Brain microvascular endothelial cell (primary cell): ENCODE data around the gene RNF212.

Experiments
- DNase-seq: peaks from one replicate; pipeline ENCODE4 v3.0.0-alpha.2; 2020
- H3K27ac ChIP-seq: fragments of 250-450 bp; sonication (Bioruptor Pico); 2 replicates; pipeline ENCODE4 v1.5.1; 2020; ENCODE audit warnings: mild to moderate bottlenecking, moderate library complexity
- H3K27me3 ChIP-seq: fragments of 250-450 bp; sonication (Bioruptor Pico); replicated peaks from 2 replicates; pipeline ENCODE4 v1.5.1; 2020; ENCODE audit warnings: mild to moderate bottlenecking
- H3K36me3 ChIP-seq: fragments of 250-450 bp; sonication (Bioruptor Pico); replicated peaks from 2 replicates; pipeline ENCODE4 v1.5.1; 2020; ENCODE audit warnings: mild to moderate bottlenecking
- H3K4me3 ChIP-seq: 2 replicates; pipeline ENCODE4 v1.5.1; 2011; ENCODE audit warnings: low read depth, mild to moderate bottlenecking, control low read depth, low read length, moderate library complexity
- in situ Hi-C: cut with HindIII; loops from 2 replicates; pipeline ENCODE4 v1.10.0; 2017; ENCODE audit warnings: low sequenced_read_pairs, low pct_ligation_motif_present
- TF ChIP-seq, protein P1 (sequence below): IDR thresholded peaks from 2 replicates; pipeline ENCODE4 v1.5.1; 2011; ENCODE audit warnings: low read depth, mild to moderate bottlenecking, moderate library complexity, low read length, control low read depth, inconsistent platforms; ENCODE audit errors: missing control alignments

The RNF212 gene

DNA sequence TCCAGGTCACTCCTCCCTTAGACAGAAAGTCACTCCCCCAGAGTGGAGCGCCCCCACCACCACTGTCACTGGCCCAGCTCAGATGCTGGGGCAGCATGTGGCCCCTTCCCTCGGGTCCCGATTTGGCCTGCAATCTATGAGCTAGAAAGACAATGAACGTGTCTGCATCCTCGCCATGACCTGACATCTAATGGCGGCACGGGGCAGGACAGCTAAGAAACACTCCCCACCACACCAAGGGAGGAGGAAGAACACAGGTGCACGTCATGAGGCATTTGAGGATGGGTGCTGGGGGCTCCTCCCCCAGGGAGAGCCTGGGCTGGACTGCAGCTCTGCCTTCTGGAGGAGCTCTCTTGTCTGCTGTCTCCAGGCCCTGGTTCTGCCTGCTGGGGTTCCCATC lies 8.7 kb downstream of the RNF212 start:
- Histone ChIP-seq H3K36me3 (no peaks in the 10 kb centered on the region), H3K4me3 (no peak overlapping the region), H3K27ac (no peak overlapping the region), H3K27me3 (no peaks in the 10 kb centered on the region)
- in situ Hi-C loops: no loop called here
- no peak for DNase-seq
- TF ChIP-seq, protein P1, sequence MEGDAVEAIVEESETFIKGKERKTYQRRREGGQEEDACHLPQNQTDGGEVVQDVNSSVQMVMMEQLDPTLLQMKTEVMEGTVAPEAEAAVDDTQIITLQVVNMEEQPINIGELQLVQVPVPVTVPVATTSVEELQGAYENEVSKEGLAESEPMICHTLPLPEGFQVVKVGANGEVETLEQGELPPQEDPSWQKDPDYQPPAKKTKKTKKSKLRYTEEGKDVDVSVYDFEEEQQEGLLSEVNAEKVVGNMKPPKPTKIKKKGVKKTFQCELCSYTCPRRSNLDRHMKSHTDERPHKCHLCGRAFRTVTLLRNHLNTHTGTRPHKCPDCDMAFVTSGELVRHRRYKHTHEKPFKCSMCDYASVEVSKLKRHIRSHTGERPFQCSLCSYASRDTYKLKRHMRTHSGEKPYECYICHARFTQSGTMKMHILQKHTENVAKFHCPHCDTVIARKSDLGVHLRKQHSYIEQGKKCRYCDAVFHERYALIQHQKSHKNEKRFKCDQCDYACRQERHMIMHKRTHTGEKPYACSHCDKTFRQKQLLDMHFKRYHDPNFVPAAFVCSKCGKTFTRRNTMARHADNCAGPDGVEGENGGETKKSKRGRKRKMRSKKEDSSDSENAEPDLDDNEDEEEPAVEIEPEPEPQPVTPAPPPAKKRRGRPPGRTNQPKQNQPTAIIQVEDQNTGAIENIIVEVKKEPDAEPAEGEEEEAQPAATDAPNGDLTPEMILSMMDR: no peak

DNA sequence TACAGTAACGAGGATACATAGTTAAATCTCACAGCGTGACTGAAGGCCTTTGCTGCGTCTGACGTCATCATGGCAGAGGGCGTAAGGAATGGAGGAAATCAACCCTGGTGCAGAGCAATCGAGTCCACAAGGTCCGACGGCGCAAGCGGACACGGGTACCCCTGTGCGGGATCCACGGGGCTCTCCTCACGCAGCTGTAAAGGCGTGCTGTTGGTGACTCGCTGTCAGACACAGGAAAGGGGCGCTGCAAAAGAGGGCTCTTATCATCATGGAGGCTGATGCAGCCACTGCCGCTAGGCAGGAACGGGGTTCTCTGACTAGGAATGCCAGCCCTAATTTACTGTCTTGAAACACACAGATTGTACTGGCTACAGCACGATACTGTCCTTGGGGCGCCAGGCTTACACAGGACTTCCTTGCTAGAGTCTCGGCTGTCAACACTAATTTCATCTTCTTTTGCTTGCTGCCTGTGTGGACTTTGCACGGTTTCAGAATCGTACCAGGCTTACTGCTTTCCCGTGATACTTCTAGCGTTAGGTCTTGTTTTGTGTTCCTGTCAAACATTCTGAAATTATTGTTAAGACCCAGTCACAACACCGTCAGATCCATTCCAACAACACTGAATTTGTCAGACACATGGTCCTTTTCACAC lies 13.6 kb downstream of the RNF212 start:
- in situ Hi-C loops: no loop called here
- no peak for DNase-seq
- no peak overlapping the region for H3K4me3 ChIP-seq
- TF ChIP-seq, protein P1: no peak
- H3K27ac ChIP-seq: no peak overlapping the region
- H3K27me3 ChIP-seq: no peaks in the 10 kb centered on the region
- H3K36me3 ChIP-seq: no peaks in the 10 kb centered on the region

DNA sequence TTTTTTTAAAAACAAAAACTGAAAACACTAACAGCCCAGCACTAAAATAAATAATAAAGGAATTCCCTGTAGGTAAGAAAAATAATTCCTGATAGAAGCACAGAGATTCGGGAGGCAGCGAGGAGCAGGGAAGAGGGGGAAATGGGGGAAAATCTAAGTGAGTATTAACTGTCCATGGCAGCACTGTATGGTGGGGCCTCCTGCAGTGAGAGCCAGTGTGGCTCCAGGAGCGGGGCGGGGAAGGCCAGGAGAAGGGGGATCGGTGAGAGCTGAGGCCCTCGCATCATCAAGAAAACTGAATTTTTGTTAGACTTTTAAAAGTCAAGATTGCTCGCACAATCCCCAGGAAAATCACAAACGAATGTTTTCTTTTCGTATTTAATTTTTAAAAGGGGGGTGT lies 14.1 kb downstream of the RNF212 start:
- H3K36me3 ChIP-seq: no peaks in the 10 kb centered on the region
- TF ChIP-seq, protein P1: no peak
- no peak overlapping the region for H3K4me3 ChIP-seq
- in situ Hi-C loops: no loop called here
- no peak for DNase-seq
- H3K27ac ChIP-seq: no peak overlapping the region
- no peaks in the 10 kb centered on the region for H3K27me3 ChIP-seq

DNA sequence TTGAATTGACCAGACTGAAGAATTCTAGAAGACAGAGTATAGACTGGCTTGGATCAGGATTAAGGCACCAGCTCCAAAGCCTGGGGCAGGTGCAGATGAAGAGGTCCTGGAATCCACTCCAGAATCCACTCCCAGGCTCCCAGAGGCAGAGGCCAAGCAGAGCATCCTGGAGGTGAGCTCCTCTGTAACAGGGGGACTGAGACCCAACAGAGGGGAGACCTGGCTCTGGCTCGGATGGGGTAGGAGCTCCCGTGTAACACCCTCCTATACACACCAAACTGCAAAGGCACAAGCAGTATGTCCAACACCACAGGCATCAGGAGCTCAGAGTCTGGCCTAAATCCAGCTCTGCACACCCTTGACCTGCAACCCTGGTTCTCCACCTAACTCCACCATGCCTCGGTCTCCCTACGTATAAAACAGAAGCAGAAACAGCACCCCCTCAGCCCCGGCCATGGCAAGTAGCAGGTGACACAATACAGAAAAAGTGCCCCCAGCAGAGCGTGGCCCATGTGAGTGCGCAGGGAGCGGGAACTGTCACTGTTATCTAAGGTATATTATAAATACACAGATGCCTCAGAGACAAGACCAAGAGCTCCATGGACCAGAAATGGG lies 14.9 kb downstream of the RNF212 start:
- no peak for DNase-seq
- TF ChIP-seq, protein P1: no peak
- in situ Hi-C loops: no loop called here
- no peaks in the 10 kb centered on the region for H3K36me3 ChIP-seq
- H3K4me3 ChIP-seq: no peak overlapping the region
- no peak overlapping the region for H3K27ac ChIP-seq
- H3K27me3 ChIP-seq: no peaks in the 10 kb centered on the region

DNA sequence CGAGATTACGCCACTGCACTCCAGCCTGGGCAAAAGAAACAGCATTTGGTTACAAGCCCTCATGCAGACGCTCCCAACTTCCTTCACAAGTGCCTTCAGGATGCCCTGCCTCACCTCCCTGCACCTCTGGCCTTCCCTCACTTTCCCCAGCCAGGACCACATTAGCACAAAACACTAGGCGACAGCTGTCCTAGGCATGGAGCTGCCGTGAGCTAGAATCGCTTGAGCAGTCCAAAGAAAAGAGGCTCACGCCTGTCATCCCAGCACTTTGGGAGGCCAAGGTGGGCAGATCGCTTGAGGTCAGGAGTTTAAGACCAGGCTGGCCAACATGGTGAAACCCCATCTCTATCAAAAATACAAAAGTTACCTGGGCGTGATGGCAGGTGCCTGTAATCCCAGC lies 15.8 kb downstream of the RNF212 start:
- H3K27me3 ChIP-seq: no peaks in the 10 kb centered on the region
- TF ChIP-seq, protein P1: no peak
- in situ Hi-C loops: no loop called here
- no peaks in the 10 kb centered on the region for H3K36me3 ChIP-seq
- no peak overlapping the region for H3K4me3 ChIP-seq
- no peak overlapping the region for H3K27ac ChIP-seq
- DNase-seq: no peak

DNA sequence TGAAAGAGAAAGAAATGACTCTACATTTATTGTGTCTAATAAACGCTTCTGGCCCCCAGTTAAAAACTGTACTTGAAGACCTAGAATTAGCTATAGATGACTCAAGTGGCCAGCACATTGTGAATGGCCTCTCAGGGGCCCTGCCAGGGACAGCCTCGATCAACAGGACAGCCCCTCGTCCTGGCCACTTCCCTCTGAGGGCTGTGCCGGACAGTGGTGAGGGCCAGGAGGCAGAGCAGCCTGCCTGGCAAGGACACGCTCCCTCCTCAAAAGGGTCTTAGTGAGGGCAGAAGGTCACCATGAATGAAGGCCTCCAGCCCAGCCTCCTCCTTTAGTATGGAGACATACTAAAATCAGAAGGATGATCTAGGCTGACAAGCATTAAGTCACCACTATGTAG lies 16.5 kb downstream of the RNF212 start:
- Histone ChIP-seq H3K36me3 (no peaks in the 10 kb centered on the region), H3K27me3 (no peaks in the 10 kb centered on the region), H3K27ac (no peak overlapping the region), H3K4me3 (no peak overlapping the region)
- in situ Hi-C loops: no loop called here
- TF ChIP-seq, protein P1: no peak
- DNase-seq: no peak
